HG03442 (cell line): ENCODE measurements around the gene VAV3.
"Not testable (repeated sequence)": the region's sequence is repeated elsewhere in the genome, so short reads cannot be mapped to it uniquely, and the experiment has no call there.

Source experiments
- ATAC-seq: cut with Tn5 transposase; IDR thresholded peaks from one replicate; pipeline ENCODE4 v1.9.1; 2021; ENCODE audit warnings: mild to moderate bottlenecking, moderate library complexity; ENCODE audit not compliant: unreplicated experiment

VAV3 gene

DNA sequence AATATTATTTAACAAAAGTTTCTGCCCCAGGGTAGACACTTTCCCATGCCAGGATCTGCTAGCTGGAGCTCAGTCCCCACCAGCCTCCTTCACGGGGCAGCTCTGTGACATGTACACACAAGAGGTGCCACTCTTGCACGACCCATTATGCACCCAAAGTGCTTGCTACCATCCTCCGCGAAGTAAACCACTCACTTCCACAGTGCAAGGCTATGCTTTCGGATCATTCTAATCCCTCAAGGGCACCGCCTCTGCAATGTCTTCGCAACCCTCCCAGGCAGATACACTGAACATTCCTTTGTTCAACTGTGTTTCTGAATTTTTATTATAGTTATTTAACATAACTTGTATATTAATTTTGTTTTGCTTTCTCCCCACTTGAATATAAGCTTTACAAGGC is 303.8 kb downstream of the VAV3 start:
- ATAC-seq = no peak

DNA sequence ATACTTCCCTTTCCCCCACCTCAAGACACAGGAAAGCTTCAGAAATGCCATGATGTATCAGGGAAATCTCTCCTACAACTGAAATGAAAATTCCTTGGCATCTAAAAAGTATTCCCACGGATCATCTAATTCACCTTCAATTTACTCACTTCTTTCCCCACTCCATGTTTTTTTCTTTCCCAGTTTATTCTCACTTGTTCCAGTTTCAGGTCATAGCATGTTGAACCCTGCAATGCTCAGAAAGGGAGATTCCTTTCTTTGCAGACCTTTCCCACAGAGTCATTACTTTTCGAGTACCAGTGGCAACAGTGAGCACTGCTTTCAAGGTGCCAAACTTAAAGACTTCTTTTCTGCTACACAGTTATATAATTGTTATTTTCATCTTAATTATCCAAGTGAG is 305.0 kb downstream of the VAV3 start:
- ATAC-seq = no peak

DNA sequence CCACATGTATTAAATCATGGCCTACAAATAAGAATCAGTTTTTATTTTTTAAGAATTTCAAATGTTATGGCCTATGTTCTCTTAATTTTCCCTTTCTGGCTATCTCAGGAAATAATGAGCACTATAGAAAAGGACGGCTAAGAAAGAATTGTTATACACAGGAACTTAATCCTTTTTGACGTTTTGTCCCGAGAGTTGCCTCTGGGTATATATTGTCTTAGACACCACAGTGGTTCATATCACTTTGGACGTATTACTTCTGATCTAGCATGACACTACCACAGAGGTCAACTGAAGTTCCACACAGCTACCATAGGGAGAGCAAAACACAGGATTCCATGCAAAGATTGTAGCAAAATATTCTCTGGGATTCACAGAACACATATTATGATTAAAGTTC is 307.6 kb downstream of the VAV3 start:
- no peak for ATAC-seq

DNA sequence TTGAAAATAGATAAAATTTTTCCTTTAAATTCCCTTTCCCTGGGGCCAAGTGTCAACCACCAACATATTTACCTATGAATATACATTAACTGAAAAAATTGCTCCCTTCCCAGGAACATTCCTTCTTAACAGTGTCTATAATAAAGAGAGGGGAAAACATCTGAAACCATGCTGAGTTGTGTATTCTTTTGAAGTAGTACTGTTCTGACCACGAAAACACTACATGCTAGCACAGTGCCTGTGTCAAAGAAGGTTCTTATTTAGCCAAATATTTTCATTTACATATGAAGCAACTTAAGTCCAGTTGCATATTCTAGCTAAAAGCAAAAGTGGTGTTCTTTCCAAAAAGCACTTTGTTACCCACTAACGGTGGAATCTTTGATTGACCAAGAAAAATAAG is 311.2 kb downstream of the VAV3 start:
- no peak for ATAC-seq

- no peak for ATAC-seq
These were observed 312.0 kb downstream of the VAV3 start for GRCh38 chr1:107653005-107653404.

- not testable (repeated sequence) for ATAC-seq
These were observed 314.2 kb downstream of the VAV3 start for GRCh38 chr1:107650825-107651224.

DNA sequence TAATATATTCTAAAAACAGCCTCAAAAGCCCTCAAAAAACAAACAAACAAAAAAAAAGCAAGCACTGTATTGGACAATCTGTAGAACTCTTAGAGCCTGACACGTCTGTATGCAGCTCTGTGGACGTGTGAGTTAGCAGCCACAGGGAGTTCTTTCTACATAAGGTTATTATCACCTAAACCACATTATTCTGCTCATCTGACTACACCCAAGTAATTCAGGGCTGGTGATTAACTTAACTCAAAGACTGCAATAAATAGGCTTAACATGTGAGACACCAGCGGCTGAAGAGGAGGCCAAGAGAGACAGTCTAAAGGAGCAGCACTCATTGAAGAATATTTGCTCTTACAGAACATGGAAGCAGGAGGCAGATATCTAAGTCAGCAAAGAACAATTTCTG is 316.0 kb downstream of the VAV3 start:
- ATAC-seq = no peak

- no peak for ATAC-seq
These were observed 316.9 kb downstream of the VAV3 start for GRCh38 chr1:107648071-107648470.

DNA sequence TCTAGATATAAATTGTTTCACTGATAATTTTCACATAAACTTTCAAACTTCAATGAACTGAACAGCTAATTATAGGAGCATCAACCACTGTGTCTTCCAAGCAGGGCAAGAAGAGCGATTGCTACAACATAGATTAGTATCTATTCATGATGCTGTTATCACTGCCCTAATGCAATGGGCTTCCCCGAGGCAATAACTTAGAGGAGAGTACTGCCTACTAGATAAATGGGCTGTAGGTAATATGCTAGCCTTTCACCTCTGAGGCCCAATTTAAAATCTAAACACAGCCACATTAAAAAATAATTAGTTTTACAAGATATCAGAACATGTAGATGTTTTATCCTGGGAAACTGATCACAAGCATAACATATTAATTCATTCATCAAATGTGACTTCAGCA is 318.0 kb downstream of the VAV3 start:
- no peak for ATAC-seq

DNA sequence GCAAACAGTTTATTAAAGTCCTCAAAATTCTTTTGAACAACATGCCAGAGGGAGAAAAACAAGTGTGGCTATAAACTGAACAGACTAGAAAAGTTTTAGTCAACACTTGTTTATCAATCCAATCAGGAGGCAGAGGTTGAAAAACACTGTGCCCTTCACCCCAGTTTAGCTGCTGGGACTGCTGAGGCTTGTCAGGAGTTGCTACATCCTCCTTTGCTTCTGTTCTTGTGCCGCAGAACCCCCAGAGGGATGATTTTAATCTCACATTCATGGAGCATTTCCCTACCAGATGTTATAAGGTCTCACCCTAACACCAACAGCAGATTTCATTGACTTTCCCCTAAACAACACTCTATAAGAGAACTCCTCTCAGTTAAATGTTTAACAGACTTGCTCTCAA is 321.2 kb downstream of the VAV3 start:
- ATAC-seq = no peak

DNA sequence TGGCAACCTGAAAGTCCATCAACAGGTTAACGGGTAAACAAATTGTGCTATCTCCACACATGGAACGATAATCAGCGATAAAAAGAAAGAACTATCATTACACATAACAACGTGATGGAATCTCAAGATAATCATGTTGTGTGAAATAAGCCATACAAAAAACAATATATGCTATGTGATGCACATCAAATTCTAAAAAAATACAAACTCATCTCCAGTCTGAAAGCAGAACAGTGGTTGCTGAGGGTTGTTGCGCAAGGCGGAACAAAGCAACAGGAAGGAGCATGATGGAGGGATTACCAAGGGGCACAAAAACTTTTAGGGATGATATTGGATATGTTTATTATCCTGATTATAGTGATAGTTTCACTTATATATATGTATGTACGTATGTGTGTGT is 324.8 kb downstream of the VAV3 start:
- no peak for ATAC-seq

GRCh38 chr1:107637101-107637500 is 327.9 kb downstream of the VAV3 start:
- no peak for ATAC-seq

DNA sequence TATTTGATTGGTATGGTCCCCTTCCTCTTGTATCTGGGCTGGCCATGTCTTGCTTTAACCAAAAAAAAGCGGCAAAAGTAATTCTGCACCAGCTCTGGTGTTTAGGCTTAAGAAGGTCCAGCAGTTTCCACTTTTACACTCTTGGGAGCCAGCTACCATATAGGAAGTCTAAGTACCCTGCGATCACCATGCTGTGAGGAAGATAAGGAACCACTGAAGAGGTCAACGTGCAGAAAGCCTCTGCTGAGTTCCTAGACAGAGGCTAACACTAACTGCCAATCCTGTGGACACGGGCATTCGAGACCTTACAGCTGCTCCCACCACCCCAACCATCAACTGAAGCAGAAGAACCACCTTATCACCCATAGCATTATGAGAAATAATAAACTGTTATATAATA is 331.4 kb downstream of the VAV3 start:
- no peak for ATAC-seq

- ATAC-seq = peak; percentile 41
These were observed 338.7 kb downstream of the VAV3 start for GRCh38 chr1:107626073-107626796.

DNA sequence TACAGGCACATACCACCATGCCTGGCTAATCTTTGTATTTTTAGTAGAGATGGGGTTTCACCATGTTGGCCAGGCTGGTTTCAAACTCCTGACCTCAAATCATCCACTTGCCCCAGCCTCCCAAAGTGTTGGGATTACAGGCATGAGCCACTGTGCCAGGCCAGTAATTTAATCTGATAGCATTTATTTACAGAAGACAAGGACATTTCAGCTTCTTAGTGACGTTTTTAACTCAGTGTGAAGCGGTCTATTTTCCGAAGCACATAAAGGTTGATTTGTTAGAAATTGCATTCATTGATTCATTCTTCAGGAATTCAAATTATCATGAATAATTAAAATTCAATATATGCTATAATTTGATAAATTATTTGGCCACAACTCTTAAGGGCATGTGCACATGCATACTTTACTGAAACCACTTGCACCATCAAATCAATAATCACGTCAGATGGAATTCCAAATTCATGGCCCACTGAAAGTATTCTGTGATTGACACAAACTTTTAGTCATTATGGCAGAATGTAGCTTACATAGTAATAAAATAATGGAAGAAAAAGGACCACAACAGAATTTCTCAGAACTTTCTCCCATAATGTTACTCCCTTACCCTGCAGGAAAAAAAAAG is 339.5 kb downstream of the VAV3 start:
- no peak for ATAC-seq

GRCh38 chr1:107623431-107623830 is 341.5 kb downstream of the VAV3 start:
- ATAC-seq = no peak

DNA sequence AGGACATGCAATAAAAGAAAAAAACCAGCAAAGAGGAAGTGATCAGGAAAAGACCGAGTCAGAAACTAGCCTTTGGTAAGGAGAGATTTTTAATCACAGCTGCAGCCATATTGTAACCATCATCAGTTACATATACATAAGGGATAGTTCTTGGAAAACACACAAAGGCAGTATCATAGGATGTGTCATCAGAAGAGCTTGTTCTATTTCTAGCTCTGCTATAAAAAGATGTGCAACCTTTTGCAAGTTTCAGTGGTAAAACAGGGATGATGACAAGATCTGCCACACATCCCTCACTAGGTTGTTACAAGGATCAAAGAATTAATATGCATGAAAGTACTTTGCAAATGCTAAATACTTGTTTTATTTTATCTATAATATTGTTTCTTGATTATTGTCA is 342.0 kb downstream of the VAV3 start:
- no peak for ATAC-seq

- ATAC-seq = no peak
These were observed 342.4 kb downstream of the VAV3 start for GRCh38 chr1:107622535-107622934.

- no peak for ATAC-seq
These were observed 344.2 kb downstream of the VAV3 start for GRCh38 chr1:107620753-107621152.

GRCh38 chr1:107618539-107618938 is 346.4 kb downstream of the VAV3 start:
- no peak for ATAC-seq

GRCh38 chr1:107617921-107618320 is 347.1 kb downstream of the VAV3 start:
- no peak for ATAC-seq

DNA sequence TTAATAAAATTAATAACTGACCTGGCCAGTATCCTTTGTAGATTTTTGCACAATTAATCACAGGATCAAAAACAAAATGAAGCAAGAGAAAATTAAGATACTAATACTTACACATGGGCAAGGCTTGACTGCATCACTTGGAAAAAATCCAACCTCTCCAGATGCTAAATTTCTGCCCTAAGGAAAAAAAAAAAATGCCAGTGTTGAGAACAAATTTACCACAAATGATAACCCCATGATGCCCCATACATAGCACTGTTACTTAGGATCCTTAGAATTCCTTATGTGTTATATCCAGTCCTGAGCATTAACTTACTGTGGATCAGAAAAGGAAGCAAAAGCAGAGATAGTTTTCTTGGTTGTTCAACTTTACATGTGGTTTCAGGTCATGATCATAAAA is 347.5 kb downstream of the VAV3 start:
- ATAC-seq = no peak

- ATAC-seq = no peak
These were observed 355.2 kb downstream of the VAV3 start for GRCh38 chr1:107609808-107610207.
